ENCODE measurements around the gene RPA3. TPM values are rescaled to one million over a fixed set of nuclear protein-coding genes. Genes with fewer than 3 reads are reported as not detected.

RPA3 gene
- total RNA-seq, 1 experiment from 2014 or later, result 87.5 TPM

GRCh38 chr7:7740037-7740355, 21.6 kb upstream of the RPA3 start:
- no peak overlapping the region for H3K4me2 ChIP-seq (ENCODE audit: low read length)
- ATAC-seq, result no peak
- H3K4me3 ChIP-seq (replicated peaks in 1 of 2; ENCODE audit: low read depth in 1 of 2, low read length in 2 of 2), result no peak overlapping the region
- ChIA-PET CTCF (no interaction called here), RAD21 (ENCODE audit: low non-redundant PET in 1 of 2, low total read pairs in 2 of 2, uncharacterized antibody in 2 of 2, unreplicated experiment in 2 of 2) (no interaction called here), POLR2A (no interaction called here)
- H4K20me1 ChIP-seq (ENCODE audit: insufficient read depth), result no peaks in the 10 kb centered on the region
- H3K9me3 ChIP-seq (ENCODE audit: control insufficient read depth in 1 of 2, insufficient read depth in 1 of 2, low read depth in 1 of 2, low read length in 2 of 2), result no peaks in the 10 kb centered on the region
- no peaks in the 10 kb centered on the region for H3K9me2 ChIP-seq (ENCODE audit: insufficient read depth)
- no peaks in the 10 kb centered on the region for H3K36me3 ChIP-seq (ENCODE audit: control insufficient read depth in 1 of 2, insufficient read depth in 2 of 2, low read length in 2 of 2)
- H3K4me1 ChIP-seq (ENCODE audit: control insufficient read depth in 1 of 2, insufficient read depth in 2 of 2, low read length in 2 of 2), result no peaks in the 10 kb centered on the region
- intact Hi-C loops (cut with micrococcal nuclease), result no loop called here
- H3K27me3 ChIP-seq (ENCODE audit: insufficient read depth, low read length), result no peaks in the 10 kb centered on the region
- no peak overlapping the region for H3K9ac ChIP-seq (ENCODE audit: low read length)
- no peak for TF ChIP-seq EGR1 (IDR thresholded peaks at IDR 0.05; ENCODE audit: low read depth)
- TF ChIP-seq POLR2A (IDR thresholded peaks at IDR 0.05; ENCODE audit: borderline replicate concordance, extremely low read depth, insufficient read depth, insufficient read length), result no peak
- TF ChIP-seq CTCF (IDR thresholded peaks at IDR 0.05 in 2 of 3, conservative IDR thresholded peaks at IDR 0.05 in 1 of 3; ENCODE audit: borderline replicate concordance in 1 of 3, insufficient read depth in 1 of 3, low read depth in 2 of 3, low read length in 2 of 3), result no peak
- TF ChIP-seq EZH2phosphoT487 (IDR thresholded peaks at IDR 0.05; ENCODE audit: borderline replicate concordance), result no peak
- TF ChIP-seq SIN3A (IDR thresholded peaks at IDR 0.05; ENCODE audit: low read depth), result no peak
- TF ChIP-seq, protein P1, sequence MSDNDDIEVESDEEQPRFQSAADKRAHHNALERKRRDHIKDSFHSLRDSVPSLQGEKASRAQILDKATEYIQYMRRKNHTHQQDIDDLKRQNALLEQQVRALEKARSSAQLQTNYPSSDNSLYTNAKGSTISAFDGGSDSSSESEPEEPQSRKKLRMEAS (IDR thresholded peaks at IDR 0.05), result no peak
- no peak for TF ChIP-seq JUND (IDR thresholded peaks at IDR 0.05)
- TF ChIP-seq ELF1 (IDR thresholded peaks at IDR 0.05; ENCODE audit: borderline replicate concordance, low read depth), result no peak
- TF ChIP-seq CBX3 (IDR thresholded peaks at IDR 0.05; ENCODE audit: low read depth), result no peak
- TF ChIP-seq ZFX (IDR thresholded peaks at IDR 0.05), result no peak
- TF ChIP-seq, protein P2, sequence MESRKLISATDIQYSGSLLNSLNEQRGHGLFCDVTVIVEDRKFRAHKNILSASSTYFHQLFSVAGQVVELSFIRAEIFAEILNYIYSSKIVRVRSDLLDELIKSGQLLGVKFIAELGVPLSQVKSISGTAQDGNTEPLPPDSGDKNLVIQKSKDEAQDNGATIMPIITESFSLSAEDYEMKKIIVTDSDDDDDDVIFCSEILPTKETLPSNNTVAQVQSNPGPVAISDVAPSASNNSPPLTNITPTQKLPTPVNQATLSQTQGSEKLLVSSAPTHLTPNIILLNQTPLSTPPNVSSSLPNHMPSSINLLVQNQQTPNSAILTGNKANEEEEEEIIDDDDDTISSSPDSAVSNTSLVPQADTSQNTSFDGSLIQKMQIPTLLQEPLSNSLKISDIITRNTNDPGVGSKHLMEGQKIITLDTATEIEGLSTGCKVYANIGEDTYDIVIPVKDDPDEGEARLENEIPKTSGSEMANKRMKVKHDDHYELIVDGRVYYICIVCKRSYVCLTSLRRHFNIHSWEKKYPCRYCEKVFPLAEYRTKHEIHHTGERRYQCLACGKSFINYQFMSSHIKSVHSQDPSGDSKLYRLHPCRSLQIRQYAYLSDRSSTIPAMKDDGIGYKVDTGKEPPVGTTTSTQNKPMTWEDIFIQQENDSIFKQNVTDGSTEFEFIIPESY (IDR thresholded peaks at IDR 0.05; ENCODE audit: extremely low read depth, insufficient replicate concordance, low read length), result no peak
- TF ChIP-seq FOSL1 (IDR thresholded peaks at IDR 0.05; ENCODE audit: low read depth), result no peak
- no peak for TF ChIP-seq EZH2 (IDR thresholded peaks at IDR 0.05)
- TF ChIP-seq ATF3 (IDR thresholded peaks at IDR 0.05), result no peak
- TF ChIP-seq ZNF274 (IDR thresholded peaks at IDR 0.05; ENCODE audit: low read depth, low read length), result no peak
- TF ChIP-seq YY1 (IDR thresholded peaks at IDR 0.05; ENCODE audit: extremely low read depth, insufficient replicate concordance, low read depth, low read length), result no peak
- no peak for TF ChIP-seq TCF7L2 (IDR thresholded peaks at IDR 0.05; ENCODE audit: borderline replicate concordance, extremely low read depth, insufficient read depth, insufficient read length)
- H2AFZ ChIP-seq (ENCODE audit: low read depth, low read length, poor library complexity, severe bottlenecking), result no peak overlapping the region
- no peaks in the 10 kb centered on the region for H3K79me2 ChIP-seq (ENCODE audit: insufficient read depth, low read length)
- no peak for DNase-seq (ENCODE audit: low read depth, low spot score)
- BruUV-seq (replicated peaks), result no TSS peak
- no peak overlapping the region for H3K27ac ChIP-seq (ENCODE audit: low read depth, low read length)

Data from HCT116 (cell line).